ENCODE measurements around the gene TMEM91. TPM values are rescaled to one million over a fixed set of nuclear protein-coding genes. Genes with fewer than 3 reads are reported as not detected.
A peak's percentile ranks its signal among the peaks of the same experiment; 100 is the strongest.

The TMEM91 gene
- total and polyA plus RNA-seq, 9 of the 15 experiments (the other 6 are each of a cell fraction or from before 2014, with no cell fraction given): 1.2 to 5.2 (median 2.7) TPM

- TF ChIP-seq ZBTB11 (CRISPR knock-in tag; IDR thresholded peaks at IDR 0.05) (0 out of 6 replicates have a peak, but pooled peaks of 1 of the 3 experiments have one; percentile 47), XRCC3 (IDR thresholded peaks at IDR 0.05) (no peak), TSHZ1 (CRISPR knock-in tag; IDR thresholded peaks at IDR 0.05) (no peak), NCOA2 (IDR thresholded peaks at IDR 0.05; ENCODE audit: partially characterized antibody in 2 of 2) (no peak), FOXK2 (conservative IDR thresholded peaks at IDR 0.05 in 1 of 2, IDR thresholded peaks at IDR 0.05 in 1 of 2; ENCODE audit: low read depth in 2 of 2) (peak in 1 of 2 experiments; percentile 43; a peak in 1 of 4 replicates), ZNF395 (CRISPR knock-in tag; IDR thresholded peaks at IDR 0.05) (0 out of 2 replicates have a peak, but pooled peaks have one; percentile 19), DIDO1 (tag; IDR thresholded peaks at IDR 0.05; ENCODE audit: low read depth) (0 out of 2 replicates have a peak, but pooled peaks have one; percentile 28)
Observed at GRCh38 chr19:41352279-41352608, 24.1 kb upstream of the TMEM91 start (continued).

All from K562 (cell line).